Muscle layer of colon (tissue), 2 donors: ENCODE data around the gene PRC1.

Source experiments
- H3K27ac ChIP-seq: one replicate; pipeline ENCODE4 v1.7.0; 2013; ENCODE audit warnings: low read depth, mild to moderate bottlenecking, low read length, moderate library complexity
- H3K27me3 ChIP-seq, 2 donors: one replicate each; pipeline ENCODE4 v1.7.0; 2013; ENCODE audit warnings: low read length in 2 of 2, mild to moderate bottlenecking in 2 of 2; ENCODE audit not compliant: insufficient read depth in 2 of 2, control insufficient read depth in 1 of 2
- H3K36me3 ChIP-seq: one replicate; pipeline ENCODE4 v1.7.0; 2013; ENCODE audit warnings: mild to moderate bottlenecking, low read length; ENCODE audit not compliant: insufficient read depth
- H3K4me1 ChIP-seq: one replicate; pipeline ENCODE4 v1.7.0; 2013; ENCODE audit warnings: mild to moderate bottlenecking, low read length; ENCODE audit not compliant: insufficient read depth
- H3K4me3 ChIP-seq, 2 donors: one replicate each; pipeline ENCODE4 v1.7.0; 2013; ENCODE audit warnings: low read length in 2 of 2, low read depth in 1 of 2, mild to moderate bottlenecking in 1 of 2, moderate library complexity in 1 of 2
- H3K9ac ChIP-seq: one replicate; pipeline ENCODE4 v1.7.0; 2013; ENCODE audit warnings: low read length
- H3K9me3 ChIP-seq: one replicate; pipeline ENCODE4 v1.7.0; 2013; ENCODE audit warnings: mild to moderate bottlenecking, low read length
- donor health status: abdominal sarcoma.
- donor health status: Adenocarcinoma of cecum.

The PRC1 gene, protein sequence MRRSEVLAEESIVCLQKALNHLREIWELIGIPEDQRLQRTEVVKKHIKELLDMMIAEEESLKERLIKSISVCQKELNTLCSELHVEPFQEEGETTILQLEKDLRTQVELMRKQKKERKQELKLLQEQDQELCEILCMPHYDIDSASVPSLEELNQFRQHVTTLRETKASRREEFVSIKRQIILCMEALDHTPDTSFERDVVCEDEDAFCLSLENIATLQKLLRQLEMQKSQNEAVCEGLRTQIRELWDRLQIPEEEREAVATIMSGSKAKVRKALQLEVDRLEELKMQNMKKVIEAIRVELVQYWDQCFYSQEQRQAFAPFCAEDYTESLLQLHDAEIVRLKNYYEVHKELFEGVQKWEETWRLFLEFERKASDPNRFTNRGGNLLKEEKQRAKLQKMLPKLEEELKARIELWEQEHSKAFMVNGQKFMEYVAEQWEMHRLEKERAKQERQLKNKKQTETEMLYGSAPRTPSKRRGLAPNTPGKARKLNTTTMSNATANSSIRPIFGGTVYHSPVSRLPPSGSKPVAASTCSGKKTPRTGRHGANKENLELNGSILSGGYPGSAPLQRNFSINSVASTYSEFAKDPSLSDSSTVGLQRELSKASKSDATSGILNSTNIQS

DNA sequence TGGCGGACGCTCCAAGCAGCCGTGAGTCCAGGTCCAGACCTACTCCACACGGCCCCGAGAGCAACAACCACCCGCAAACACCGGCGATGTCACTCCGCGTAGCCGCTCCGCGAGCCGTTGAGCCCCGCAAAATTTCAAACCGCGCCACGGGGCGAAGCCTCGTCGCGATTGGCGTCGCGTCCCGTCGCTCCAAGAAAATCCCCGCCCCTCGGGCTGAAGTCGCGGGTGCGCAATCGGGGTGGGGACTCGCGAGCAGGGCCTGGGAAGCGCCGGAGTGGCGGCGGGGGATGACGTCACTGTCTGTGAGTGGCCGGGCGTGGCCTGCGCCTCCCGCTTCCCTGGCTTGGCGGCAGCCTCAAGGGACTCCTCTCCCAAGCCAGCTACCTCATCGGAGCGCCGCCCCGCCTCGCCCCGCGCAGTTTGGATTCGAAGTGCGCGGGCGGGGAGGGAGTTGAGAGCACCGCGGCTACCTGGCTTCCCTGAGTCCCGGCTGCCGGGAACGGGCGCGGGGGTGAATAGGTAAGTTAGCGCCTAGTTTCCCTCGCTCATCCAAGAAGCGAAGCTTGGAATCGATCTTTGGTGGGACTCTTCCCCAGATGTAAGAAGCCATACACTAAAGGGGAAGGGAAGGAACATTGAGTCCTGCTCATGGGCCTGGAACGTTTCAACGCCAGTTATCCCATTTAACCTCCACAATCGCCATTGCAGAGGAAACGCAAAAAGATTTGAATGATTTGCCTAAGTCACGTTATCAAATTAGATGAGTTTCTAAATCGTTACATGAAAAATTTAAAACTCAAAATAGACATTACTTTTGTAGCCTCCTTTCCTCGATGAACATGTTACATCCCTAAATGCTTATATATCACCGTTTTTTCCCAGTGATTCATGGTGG lies at the start of gene PRC1:
Gene PRC1 (minus strand): TSS at position 119 of the 895 bp plus-strand sequence. CDS start 118 bp downstream, at position 1.
- Histone ChIP-seq H3K9me3 (no peaks in the 10 kb centered on the region), H3K27ac (peak within 1 kb of the TSS; percentile 86), H3K9ac (peak within 1 kb of the TSS; percentile 86), H3K36me3 (peaks cover 22% of the 10 kb centered on the region), H3K4me1 (peaks cover 13% of the 10 kb centered on the region), H3K27me3 (no peaks in the 10 kb centered on the region), H3K4me3 (peak within 1 kb of the TSS; percentile 80 to 91)

DNA sequence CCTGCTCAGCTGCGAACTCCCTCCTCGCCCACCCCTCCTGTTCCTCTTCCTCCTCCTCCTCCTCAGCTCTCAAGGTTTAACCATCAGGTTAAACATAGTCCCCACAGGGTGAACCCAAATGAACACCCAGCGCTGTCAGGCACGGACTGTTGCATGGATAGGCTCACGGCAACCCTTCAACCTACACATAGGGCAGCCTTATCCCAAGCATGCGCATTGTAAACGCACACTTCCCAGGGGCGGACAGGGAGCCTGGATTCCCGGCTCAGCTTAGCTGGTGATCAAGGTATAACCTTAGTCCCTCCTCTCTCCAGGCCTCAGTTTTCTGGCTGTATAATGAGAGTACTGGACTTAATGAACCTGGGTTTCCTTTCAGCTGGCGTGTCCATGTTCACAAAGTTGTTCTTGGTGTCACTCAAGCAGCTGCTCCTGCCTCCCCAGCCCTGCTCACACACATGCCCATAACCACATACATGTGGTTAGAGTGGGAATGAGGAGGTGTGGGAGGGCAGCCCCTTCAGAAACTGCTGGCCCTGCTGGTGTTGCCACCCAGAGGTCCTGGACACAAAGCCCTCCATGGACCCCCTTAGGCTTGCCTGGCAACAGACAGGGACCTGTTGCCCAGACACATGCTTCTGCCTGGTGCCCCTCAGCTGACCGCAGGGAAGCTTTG lies 49.0 kb upstream of the PRC1 start:
- Histone ChIP-seq H3K27me3 (no peaks in the 10 kb centered on the region), H3K9ac (no peak overlapping the region), H3K4me3 (no peak overlapping the region), H3K27ac (no peak overlapping the region), H3K36me3 (no peaks in the 10 kb centered on the region), H3K9me3 (no peaks in the 10 kb centered on the region), H3K4me1 (no peaks in the 10 kb centered on the region)

DNA sequence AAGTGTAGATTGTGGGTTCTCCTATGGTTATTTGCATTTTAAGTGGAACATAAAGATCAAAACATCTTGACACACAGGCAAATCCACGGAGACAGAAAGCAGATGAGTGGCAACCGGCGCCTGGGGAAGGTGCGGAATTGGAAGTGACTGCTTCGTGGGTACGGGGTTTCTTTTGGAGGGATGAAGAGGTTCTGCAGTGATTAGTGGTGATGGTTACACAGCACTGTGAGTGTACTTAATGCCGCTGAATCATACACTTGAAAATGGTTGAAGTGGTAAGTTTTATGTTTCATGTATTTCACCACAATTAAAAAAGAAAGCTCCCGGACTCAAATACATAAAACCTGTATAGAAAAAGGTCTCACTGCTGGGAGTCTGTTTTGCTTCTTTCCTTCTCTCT lies 46.5 kb upstream of the PRC1 start:
- Histone ChIP-seq H3K4me3 (no peak overlapping the region), H3K4me1 (no peaks in the 10 kb centered on the region), H3K27me3 (no peaks in the 10 kb centered on the region), H3K27ac (no peak overlapping the region), H3K9ac (no peak overlapping the region), H3K36me3 (no peaks in the 10 kb centered on the region), H3K9me3 (no peaks in the 10 kb centered on the region)

DNA sequence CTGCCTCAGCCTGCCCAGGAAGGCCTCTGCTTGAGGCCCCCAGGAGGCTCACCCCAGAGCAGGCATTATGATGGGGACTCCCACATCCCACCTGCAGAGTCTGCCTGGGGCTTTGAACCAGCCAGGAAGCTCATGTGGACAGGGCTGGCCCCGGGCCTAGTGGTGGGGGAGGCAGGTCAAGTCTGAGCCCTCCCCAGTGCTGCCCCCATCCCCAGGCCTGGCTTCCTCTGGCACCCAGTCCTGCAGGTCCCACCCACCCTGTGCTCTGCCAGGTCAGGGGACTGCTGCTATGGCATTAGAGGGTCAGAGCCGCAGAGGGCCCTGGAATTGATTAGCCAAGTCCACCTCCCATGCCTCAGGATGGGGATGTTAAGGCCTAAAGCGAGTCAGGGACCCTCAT lies 45.7 kb upstream of the PRC1 start:
- H3K27me3 ChIP-seq: peaks cover 0 to under 1% of the 10 kb centered on the region in 2 donors
- H3K27ac ChIP-seq: no peak overlapping the region
- H3K4me3 ChIP-seq: no peak overlapping the region
- H3K36me3 ChIP-seq: no peaks in the 10 kb centered on the region
- H3K9ac ChIP-seq: no peak overlapping the region
- H3K4me1 ChIP-seq: no peaks in the 10 kb centered on the region
- no peaks in the 10 kb centered on the region for H3K9me3 ChIP-seq

DNA sequence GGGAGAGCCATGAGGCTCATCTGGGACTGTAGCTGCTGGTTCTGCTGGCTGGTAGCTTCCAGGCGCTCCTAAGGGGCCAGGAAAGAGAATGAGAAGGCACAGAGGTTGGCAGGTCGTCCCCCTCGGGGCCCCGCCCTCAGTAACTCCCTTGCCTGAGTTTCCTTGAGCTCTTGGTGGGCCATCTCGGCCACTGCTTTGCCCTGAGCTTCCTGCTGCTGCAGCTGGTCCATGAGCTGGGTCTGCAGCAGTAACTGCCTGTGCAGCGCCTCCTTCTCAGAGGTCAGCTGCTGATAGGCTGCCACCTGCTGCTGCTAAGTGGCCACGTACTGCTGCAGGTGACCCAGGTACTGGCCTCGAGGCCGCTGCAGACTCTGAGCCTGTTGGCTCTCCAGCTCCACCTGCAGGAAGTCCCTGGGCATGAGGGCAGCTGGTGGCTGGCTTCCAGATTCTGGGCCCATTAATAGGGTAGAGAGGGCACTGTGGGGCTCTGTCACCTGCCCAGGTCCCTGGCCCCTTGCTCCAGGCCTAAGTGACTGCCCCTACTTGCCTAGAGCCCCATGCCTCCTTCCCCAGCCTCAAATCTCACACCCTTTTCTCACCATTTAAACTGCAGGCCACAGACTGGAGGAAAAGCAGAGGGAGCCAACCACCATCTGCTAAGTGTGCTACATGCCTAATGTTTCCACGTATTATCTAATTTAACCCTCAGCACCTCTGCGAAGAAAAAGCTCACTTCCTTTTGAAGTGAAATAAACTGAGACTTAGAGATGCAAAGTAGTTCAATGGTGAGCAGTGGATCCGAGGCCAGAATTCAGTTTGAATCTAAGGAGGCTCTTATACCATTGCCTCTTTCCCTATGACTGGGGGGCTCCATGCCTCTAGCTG lies 38.8 kb upstream of the PRC1 start:
- Histone ChIP-seq H3K4me3 (no peak overlapping the region), H3K9me3 (no peaks in the 10 kb centered on the region), H3K4me1 (no peaks in the 10 kb centered on the region), H3K9ac (no peak overlapping the region), H3K27ac (no peak overlapping the region), H3K36me3 (no peaks in the 10 kb centered on the region), H3K27me3 (peaks cover 0 to 8% of the 10 kb centered on the region in 2 donors)

DNA sequence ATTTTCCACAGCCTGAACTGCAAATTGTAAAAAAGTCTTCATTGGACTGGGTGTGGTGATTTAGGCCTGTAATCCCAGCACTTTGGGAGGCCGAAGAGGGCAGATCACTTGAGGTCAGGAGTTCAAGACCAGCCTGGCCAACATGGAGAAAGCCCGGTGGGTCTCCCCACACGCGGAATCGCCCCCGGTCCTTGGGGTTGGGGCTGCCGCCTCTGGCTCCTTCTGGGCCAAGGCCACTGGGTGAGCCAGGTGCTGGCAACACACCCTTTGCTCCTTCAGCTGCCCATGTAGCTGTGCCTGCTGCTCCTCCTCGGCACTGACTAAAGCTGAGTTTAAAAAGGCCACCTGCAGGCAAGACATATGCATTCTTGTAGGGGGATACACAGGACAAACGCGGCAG lies 37.5 kb upstream of the PRC1 start:
- no peak overlapping the region for H3K4me3 ChIP-seq
- no peak overlapping the region for H3K9ac ChIP-seq
- no peaks in the 10 kb centered on the region for H3K4me1 ChIP-seq
- peaks cover 0 to 8% of the 10 kb centered on the region in 2 donors for H3K27me3 ChIP-seq
- H3K9me3 ChIP-seq: no peaks in the 10 kb centered on the region
- H3K27ac ChIP-seq: no peak overlapping the region
- H3K36me3 ChIP-seq: no peaks in the 10 kb centered on the region

DNA sequence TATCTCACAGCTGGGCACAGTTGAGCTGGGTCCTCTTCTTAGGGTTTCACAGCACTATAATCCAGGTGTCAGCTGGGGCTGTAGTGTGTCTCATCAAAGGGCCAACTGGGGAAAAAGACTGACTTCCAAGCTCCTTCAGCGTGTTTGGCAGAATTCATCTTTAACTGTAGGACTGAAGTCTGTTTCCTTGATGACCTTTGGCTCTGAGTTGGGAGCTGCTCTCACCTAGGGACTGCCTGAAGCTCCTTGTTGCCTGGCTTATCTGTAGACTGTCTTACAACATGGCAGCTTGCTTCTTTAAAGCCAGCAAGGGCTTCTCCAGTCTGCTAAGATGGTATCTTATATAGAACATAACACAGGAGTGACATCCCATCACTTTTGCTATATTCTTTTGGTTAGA lies 33.3 kb upstream of the PRC1 start:
- Histone ChIP-seq H3K9me3 (no peaks in the 10 kb centered on the region), H3K4me1 (no peaks in the 10 kb centered on the region), H3K36me3 (no peaks in the 10 kb centered on the region), H3K27me3 (no peaks in the 10 kb centered on the region), H3K27ac (no peak overlapping the region), H3K9ac (no peak overlapping the region), H3K4me3 (no peak overlapping the region)

DNA sequence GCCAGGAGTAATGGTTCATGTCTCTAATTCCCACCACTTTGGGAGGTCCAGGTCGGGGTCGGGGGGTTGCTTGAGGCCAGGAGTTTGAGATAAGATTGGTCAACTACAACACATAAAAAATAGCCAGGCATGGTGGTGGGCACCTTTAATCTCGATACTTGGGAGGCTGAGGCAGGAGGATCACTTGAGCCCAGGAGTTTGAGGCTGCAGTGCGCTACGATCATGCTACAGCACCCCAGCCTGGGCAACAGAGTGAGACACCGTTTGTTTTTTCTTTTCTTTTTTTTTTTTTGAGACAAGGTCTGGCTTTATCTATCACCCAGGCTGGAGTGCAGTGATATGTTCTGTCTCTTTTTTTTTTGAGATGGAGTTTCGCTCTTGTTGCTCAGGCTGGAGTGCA lies 29.4 kb upstream of the PRC1 start:
- H3K27ac ChIP-seq: no peak overlapping the region
- peaks cover 3% of the 10 kb centered on the region for H3K36me3 ChIP-seq
- H3K27me3 ChIP-seq: no peaks in the 10 kb centered on the region
- H3K4me3 ChIP-seq: no peak overlapping the region
- H3K4me1 ChIP-seq: peaks cover 8% of the 10 kb centered on the region
- H3K9ac ChIP-seq: no peak overlapping the region
- no peaks in the 10 kb centered on the region for H3K9me3 ChIP-seq

DNA sequence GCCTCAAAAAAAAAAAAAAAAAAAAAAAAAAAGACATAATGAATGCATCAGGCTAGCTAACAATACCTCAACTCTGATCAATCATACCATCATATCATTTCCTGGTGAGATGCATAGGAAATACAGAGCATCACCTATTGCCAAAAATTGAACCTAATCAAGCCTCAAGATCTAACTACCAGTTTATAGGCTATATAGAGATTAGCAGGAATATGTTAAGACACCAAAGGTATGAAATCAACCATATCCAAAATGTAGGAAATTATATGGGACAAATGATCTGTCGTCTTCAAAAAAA lies 28.4 kb upstream of the PRC1 start:
- peak overlapping the region; percentile 80 for H3K27ac ChIP-seq
- H3K27me3 ChIP-seq: no peaks in the 10 kb centered on the region
- peaks cover 3% of the 10 kb centered on the region for H3K36me3 ChIP-seq
- no peaks in the 10 kb centered on the region for H3K9me3 ChIP-seq
- H3K9ac ChIP-seq: peak overlapping the region; percentile 58
- peaks cover 8% of the 10 kb centered on the region for H3K4me1 ChIP-seq
- peak overlapping the region; percentile 95 to 97 for H3K4me3 ChIP-seq

DNA sequence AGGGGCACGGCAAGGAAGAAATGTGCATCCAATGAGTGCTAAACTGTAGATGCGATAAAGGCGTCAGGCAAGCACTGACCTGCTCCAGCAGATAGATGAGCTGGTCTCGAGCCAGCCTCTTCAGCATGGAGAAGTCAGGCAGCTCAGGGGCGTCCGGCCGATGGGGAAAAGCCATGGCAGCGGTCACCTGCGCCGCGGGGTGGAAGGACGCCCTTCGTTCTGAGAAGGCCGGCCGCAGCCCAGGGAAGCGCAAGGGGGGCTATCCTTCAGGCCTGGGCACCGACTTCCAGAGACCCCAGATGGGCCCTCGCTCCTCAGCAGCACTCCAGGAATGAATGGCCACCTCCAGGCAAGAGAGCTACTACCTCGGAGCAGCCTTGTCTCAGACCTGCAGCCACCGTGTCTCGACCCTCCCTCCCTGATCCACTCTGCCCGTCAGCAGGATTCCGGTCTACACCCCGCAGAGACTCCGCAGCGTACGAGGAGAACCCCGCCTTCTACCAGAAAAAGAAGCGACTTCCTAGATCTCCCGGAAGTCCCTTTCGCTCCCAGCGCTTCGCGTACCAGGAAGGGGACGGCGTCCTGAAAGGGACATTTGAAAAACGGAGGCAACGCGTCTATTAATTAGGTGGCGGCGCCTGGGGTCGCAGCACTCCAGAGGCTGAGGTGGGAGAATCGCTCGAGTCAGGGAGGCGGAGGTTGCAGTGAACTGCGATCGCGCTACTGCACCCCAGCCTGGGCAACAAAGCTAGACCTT lies 27.9 kb upstream of the PRC1 start, which contains the start of gene VPS33B:
Gene VPS33B (minus strand): TSS at position 520 of the 757 bp plus-strand sequence. CDS start 345 bp downstream, at position 175.
- peak within 1 kb of the TSS; percentile 58 for H3K9ac ChIP-seq
- no peaks in the 10 kb centered on the region for H3K27me3 ChIP-seq
- peaks cover 8% of the 10 kb centered on the region for H3K4me1 ChIP-seq
- H3K4me3 ChIP-seq: peak within 1 kb of the TSS; percentile 95 to 97
- H3K9me3 ChIP-seq: no peaks in the 10 kb centered on the region
- H3K36me3 ChIP-seq: peaks cover 3% of the 10 kb centered on the region
- H3K27ac ChIP-seq: peak within 1 kb of the TSS; percentile 80
